CD8-positive, alpha-beta memory T cell (primary cell): ENCODE measurements around the gene HDLBP. TPM values are rescaled to one million over a fixed set of nuclear protein-coding genes. Genes with fewer than 3 reads are reported as not detected.

Experiments used
- CTCF ChIA-PET: fragments of 350-600 bp; sonication (Branson Sonifier 250); formaldehyde crosslinking; loops from one replicate; lab custom pipeline; 2021; ENCODE audit warnings: antibody characterized with exemption; lab: Charles Lee
- POLR2A ChIA-PET: fragments of 350-600 bp; sonication (Branson Sonifier 250); formaldehyde crosslinking; loops from one replicate; lab custom pipeline; 2021; ENCODE audit warnings: antibody characterized with exemption; lab: Charles Lee
- DNase-seq, 5 donors: peaks; one replicate each; pipeline versions ENCODE4 v3.0.0 to v3.0.0-alpha.2; 2020 to 2022; ENCODE audit warnings: mixed read lengths in 1 of 5
- H3K27ac ChIP-seq: one replicate; pipeline ENCODE4 v1.7.0; 2013; ENCODE audit warnings: low read depth, mild to moderate bottlenecking, low read length, moderate library complexity
- H3K27me3 ChIP-seq: 2 replicates; pipeline ENCODE4 v1.7.0; 2013; ENCODE audit warnings: low read length, mild to moderate bottlenecking; ENCODE audit not compliant: insufficient read depth, poor library complexity, severe bottlenecking
- H3K36me3 ChIP-seq: 2 replicates; pipeline ENCODE4 v1.7.0; 2013; ENCODE audit warnings: mild to moderate bottlenecking, low read length, moderate library complexity; ENCODE audit not compliant: insufficient read depth
- H3K4me1 ChIP-seq: 2 replicates; pipeline ENCODE4 v1.7.0; 2013; ENCODE audit warnings: mild to moderate bottlenecking, low read length, moderate library complexity; ENCODE audit not compliant: insufficient read depth
- H3K4me3 ChIP-seq: 2 replicates; pipeline ENCODE4 v1.7.0; 2013; ENCODE audit warnings: mild to moderate bottlenecking, low read length
- H3K9me3 ChIP-seq: 2 replicates; pipeline ENCODE4 v1.7.0; 2013; ENCODE audit warnings: mild to moderate bottlenecking, low read length
- H3K27ac Mint-ChIP-seq, 8 donors: one replicate each; pipeline ENCODE4 v1.8.0; 2020 to 2021; ENCODE audit warnings: mixed read lengths in 8 of 8, mild to moderate bottlenecking in 6 of 8, inconsistent platforms in 3 of 8, moderate library complexity in 3 of 8
- H3K27me3 Mint-ChIP-seq, 2 donors: one replicate each; pipeline ENCODE4 v1.8.0; 2020 to 2021; ENCODE audit warnings: mixed read lengths in 2 of 2, mild to moderate bottlenecking in 1 of 2, moderate library complexity in 1 of 2
- H3K36me3 Mint-ChIP-seq, 3 donors: one replicate each; pipeline ENCODE4 v1.8.0; 2020 to 2021; ENCODE audit warnings: mixed read lengths in 3 of 3, inconsistent platforms in 1 of 3, mild to moderate bottlenecking in 1 of 3
- H3K4me1 Mint-ChIP-seq, 3 donors: one replicate each; pipeline ENCODE4 v1.8.0; 2020 to 2021; ENCODE audit warnings: mixed read lengths in 3 of 3, inconsistent platforms in 1 of 3, mild to moderate bottlenecking in 1 of 3
- H3K4me3 Mint-ChIP-seq, 7 donors: one replicate each; pipeline ENCODE4 v1.8.0; 2020 to 2021; ENCODE audit warnings: mixed read lengths in 7 of 7, mild to moderate bottlenecking in 6 of 7, moderate library complexity in 4 of 7, inconsistent platforms in 2 of 7
- H3K9me3 Mint-ChIP-seq, 5 donors: one replicate each; pipeline ENCODE4 v1.8.0; 2020 to 2022; ENCODE audit warnings: mixed read lengths in 5 of 5, mild to moderate bottlenecking in 3 of 5, moderate library complexity in 2 of 5, inconsistent platforms in 1 of 5
- polyA plus RNA-seq: library from polyadenylated mRNA; unstranded; fragments of 300-500 nt; fragmentation: Illumina TruSeq; gene quantifications from one replicate; pipeline ENCODE4 v1.2.3, GENCODE V29; 2021
- total RNA-seq, 2 experiments: library from RNA; stranded (reverse); gene quantifications; one replicate each; pipeline ENCODE4 v1.2.3, GENCODE V29; 2021

Gene HDLBP
- total and polyA plus RNA-seq, 3 experiments from 2014 or later = 70.0 to 313 (median 307) TPM

GRCh38 chr2:241271706-241272302 lies 43.7 kb downstream of the HDLBP start:
- H3K9me3 Mint-ChIP-seq = peaks cover 0 to 3% (median 0%) of the 10 kb centered on the region in 5 donors
- H3K4me3 Mint-ChIP-seq = peak overlapping the region; percentile 91 to 98 (median 96)
- peak overlapping the region; percentile 54 to 96 (median 93) for H3K27ac Mint-ChIP-seq
- H3K27ac ChIP-seq = no peak overlapping the region
- peaks cover 21% of the 10 kb centered on the region for H3K4me1 ChIP-seq
- peaks cover 4% of the 10 kb centered on the region for H3K36me3 ChIP-seq
- POLR2A ChIA-PET = no interaction called here
- peak overlapping the region; percentile 60 for H3K4me3 ChIP-seq
- H3K4me1 Mint-ChIP-seq = peaks cover 45 to 70% (median 59%) of the 10 kb centered on the region in 3 donors
- no peaks in the 10 kb centered on the region for H3K9me3 ChIP-seq
- H3K27me3 Mint-ChIP-seq = peaks cover 0 to 2% of the 10 kb centered on the region in 2 donors
- DNase-seq = peak; percentile 39 to 69 (median 48)
- H3K27me3 ChIP-seq = no peaks in the 10 kb centered on the region
- CTCF ChIA-PET = no interaction called here
- H3K36me3 Mint-ChIP-seq = peaks cover 0 to 31% (median 2%) of the 10 kb centered on the region in 3 donors

DNA sequence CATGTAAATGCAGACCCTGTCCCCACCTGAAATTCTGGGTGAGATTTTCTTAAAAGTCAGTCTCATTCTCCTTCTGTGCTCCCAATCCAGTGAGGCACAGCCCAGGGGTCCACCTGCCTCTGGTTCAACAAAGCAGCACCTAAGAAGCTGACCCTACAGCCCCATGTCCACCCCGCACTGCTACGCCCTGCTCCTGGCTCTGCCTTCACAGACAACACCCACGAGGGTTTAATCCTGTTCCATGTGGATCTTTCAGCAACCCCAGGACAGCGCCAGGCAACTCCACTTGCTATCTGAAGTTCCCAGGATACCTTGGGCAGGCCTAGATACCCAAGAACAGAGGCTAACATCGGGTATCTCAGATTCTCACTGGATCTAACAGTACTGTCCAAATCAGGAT lies 44.9 kb downstream of the HDLBP start:
- peaks cover 0 to 41% (median 2%) of the 10 kb centered on the region in 3 donors for H3K36me3 Mint-ChIP-seq
- peaks cover 0 to 2% (median 0%) of the 10 kb centered on the region in 5 donors for H3K9me3 Mint-ChIP-seq
- Histone ChIP-seq H3K9me3 (no peaks in the 10 kb centered on the region), H3K36me3 (peaks cover 4% of the 10 kb centered on the region), H3K4me1 (peaks cover 21% of the 10 kb centered on the region), H3K27ac (no peak overlapping the region), H3K27me3 (no peaks in the 10 kb centered on the region), H3K4me3 (no peak overlapping the region)
- peaks cover 0 to 2% of the 10 kb centered on the region in 2 donors for H3K27me3 Mint-ChIP-seq
- ChIA-PET POLR2A (no interaction called here), CTCF (no interaction called here)
- no peak for DNase-seq
- peak overlapping the region in 7 of 8 donors; percentile 54 to 96 (median 93) for H3K27ac Mint-ChIP-seq
- H3K4me1 Mint-ChIP-seq = peaks cover 45 to 70% (median 59%) of the 10 kb centered on the region in 3 donors
- peak overlapping the region; percentile 91 to 98 (median 96) for H3K4me3 Mint-ChIP-seq

GRCh38 chr2:241269707-241270520 lies 45.6 kb downstream of the HDLBP start:
- ChIA-PET CTCF (no interaction called here), POLR2A (no interaction called here)
- Mint-ChIP-seq H3K36me3 (peaks cover 0 to 44% (median 2%) of the 10 kb centered on the region in 3 donors), H3K4me3 (peak overlapping the region in 3 of 7 donors; percentile 96 to 98 (median 97)), H3K9me3 (no peaks in the 10 kb centered on the region), H3K27ac (peak overlapping the region in 6 of 8 donors; percentile 29 to 95 (median 53)), H3K27me3 (peaks cover 0 to 2% of the 10 kb centered on the region in 2 donors), H3K4me1 (peaks cover 45 to 66% (median 59%) of the 10 kb centered on the region in 3 donors)
- H3K4me3 ChIP-seq = no peak overlapping the region
- H3K27ac ChIP-seq = no peak overlapping the region
- H3K9me3 ChIP-seq = no peaks in the 10 kb centered on the region
- DNase-seq = no peak
- peaks cover 5% of the 10 kb centered on the region for H3K36me3 ChIP-seq
- H3K27me3 ChIP-seq = no peaks in the 10 kb centered on the region
- H3K4me1 ChIP-seq = peaks cover 21% of the 10 kb centered on the region

DNA sequence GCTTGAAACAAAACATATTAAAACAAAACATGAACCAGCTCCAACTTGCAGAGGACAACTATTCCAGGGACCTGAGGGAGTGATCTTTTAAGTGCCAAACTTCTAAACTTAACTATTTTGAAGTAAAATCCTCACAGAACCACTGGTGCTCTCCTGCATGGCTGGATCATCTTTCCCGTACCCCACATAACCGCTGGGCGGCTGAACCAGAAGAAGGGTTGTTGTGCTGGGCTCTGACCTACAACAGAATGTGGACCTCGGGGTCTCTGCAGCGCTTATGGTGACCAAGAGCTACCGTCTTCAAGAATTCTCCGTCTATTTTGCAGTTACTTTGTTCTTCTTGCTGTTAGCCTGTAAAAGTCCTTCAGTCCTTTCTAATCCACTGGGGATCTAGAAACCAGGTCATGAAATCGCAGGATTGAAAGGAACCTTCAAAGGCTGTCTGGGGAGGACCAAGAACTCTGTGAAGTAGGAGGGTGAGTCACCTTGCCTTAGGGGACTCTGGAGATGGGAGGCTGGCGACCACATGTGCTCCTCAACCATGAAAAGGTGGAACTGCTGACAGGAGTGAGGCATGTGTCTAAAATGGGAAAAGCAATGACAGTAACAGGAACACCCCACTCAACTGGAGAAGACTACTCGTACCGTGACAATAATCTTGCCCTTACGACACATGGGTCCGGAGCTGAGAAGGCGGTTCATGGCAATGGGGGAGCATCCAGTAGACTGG lies 46.6 kb downstream of the HDLBP start:
- peaks cover 11% of the 10 kb centered on the region for H3K36me3 ChIP-seq
- no peak overlapping the region for H3K27ac ChIP-seq
- Mint-ChIP-seq H3K9me3 (no peaks in the 10 kb centered on the region), H3K4me1 (peaks cover 44 to 58% (median 53%) of the 10 kb centered on the region in 3 donors), H3K36me3 (peaks cover 0 to 52% (median 2%) of the 10 kb centered on the region in 3 donors), H3K27ac (peak overlapping the region in 6 of 8 donors; percentile 33 to 75 (median 52)), H3K4me3 (peak overlapping the region in 1 of 7 donors; percentile 83), H3K27me3 (peaks cover 0 to 2% of the 10 kb centered on the region in 2 donors)
- H3K27me3 ChIP-seq = no peaks in the 10 kb centered on the region
- H3K4me1 ChIP-seq = peaks cover 21% of the 10 kb centered on the region
- no peak overlapping the region for H3K4me3 ChIP-seq
- POLR2A ChIA-PET = no interaction called here
- no peak for DNase-seq
- CTCF ChIA-PET = interaction anchor here (1.4 kb wide), 1 partner anchor 46 kb away, joined by 3 read pairs; the partner anchor contains the start of gene HDLBP
- H3K9me3 ChIP-seq = no peaks in the 10 kb centered on the region

GRCh38 chr2:241268306-241268705 lies 47.2 kb downstream of the HDLBP start:
- peaks cover 38 to 54% (median 47%) of the 10 kb centered on the region in 3 donors for H3K4me1 Mint-ChIP-seq
- Histone ChIP-seq H3K27me3 (no peaks in the 10 kb centered on the region), H3K27ac (no peak overlapping the region), H3K4me1 (peaks cover 15% of the 10 kb centered on the region), H3K36me3 (peaks cover 15% of the 10 kb centered on the region), H3K4me3 (no peak overlapping the region), H3K9me3 (no peaks in the 10 kb centered on the region)
- H3K27me3 Mint-ChIP-seq = peaks cover 0 to 2% of the 10 kb centered on the region in 2 donors
- DNase-seq = no peak
- peaks cover 0 to 58% (median 3%) of the 10 kb centered on the region in 3 donors for H3K36me3 Mint-ChIP-seq
- H3K4me3 Mint-ChIP-seq = peak overlapping the region in 1 of 7 donors; percentile 83
- POLR2A ChIA-PET = no interaction called here
- peak overlapping the region in 4 of 8 donors; percentile 3 to 52 (median 24) for H3K27ac Mint-ChIP-seq
- CTCF ChIA-PET = interaction anchor here (1.4 to 1.7 kb wide), 2 partner anchors 9 to 47 kb away, joined by 3 to 4 read pairs; partner anchors contain the start of gene HDLBP
- H3K9me3 Mint-ChIP-seq = no peaks in the 10 kb centered on the region

- H3K27me3 Mint-ChIP-seq = peaks cover 0 to 2% of the 10 kb centered on the region in 2 donors
- POLR2A ChIA-PET = no interaction called here
- Histone ChIP-seq H3K4me1 (peaks cover 10% of the 10 kb centered on the region), H3K36me3 (peaks cover 24% of the 10 kb centered on the region), H3K27ac (no peak overlapping the region), H3K4me3 (no peak overlapping the region), H3K9me3 (no peaks in the 10 kb centered on the region), H3K27me3 (no peaks in the 10 kb centered on the region)
- H3K4me3 Mint-ChIP-seq = peak overlapping the region in 1 of 7 donors; percentile 65
- CTCF ChIA-PET = interaction anchor here (1.4 to 1.7 kb wide), 2 partner anchors 9 to 48 kb away, joined by 3 to 4 read pairs; partner anchors contain the start of gene HDLBP
- DNase-seq = no peak
- H3K36me3 Mint-ChIP-seq = peaks cover 0 to 65% (median 10%) of the 10 kb centered on the region in 3 donors
- peak overlapping the region in 5 of 8 donors; percentile 17 to 61 (median 40) for H3K27ac Mint-ChIP-seq
- H3K9me3 Mint-ChIP-seq = no peaks in the 10 kb centered on the region
- H3K4me1 Mint-ChIP-seq = peaks cover 34 to 54% (median 42%) of the 10 kb centered on the region in 3 donors
Measured at GRCh38 chr2:241267249-241268067, 48.0 kb downstream of the HDLBP start.

GRCh38 chr2:241265506-241265905 lies 50.0 kb downstream of the HDLBP start:
- H3K27ac ChIP-seq = no peak overlapping the region

More at GRCh38 chr2:241265506-241265905, 50.0 kb downstream of the HDLBP start:
- no peaks in the 10 kb centered on the region for H3K27me3 ChIP-seq
- peaks cover 4 to 80% (median 18%) of the 10 kb centered on the region in 3 donors for H3K36me3 Mint-ChIP-seq
- no peaks in the 10 kb centered on the region for H3K4me1 ChIP-seq
- H3K27me3 Mint-ChIP-seq = no peaks in the 10 kb centered on the region
- no peak overlapping the region for H3K4me3 ChIP-seq
- no peak overlapping the region for H3K4me3 Mint-ChIP-seq
- no peaks in the 10 kb centered on the region for H3K9me3 Mint-ChIP-seq
- H3K9me3 ChIP-seq = no peaks in the 10 kb centered on the region
- DNase-seq = no peak
- H3K4me1 Mint-ChIP-seq = peaks cover 20 to 49% (median 28%) of the 10 kb centered on the region in 3 donors
- no peak overlapping the region for H3K27ac Mint-ChIP-seq
- CTCF ChIA-PET = no interaction called here
- peaks cover 43% of the 10 kb centered on the region for H3K36me3 ChIP-seq
- POLR2A ChIA-PET = no interaction called here
